Activated naive CD4-positive, alpha-beta T cell treated with anti-CD3 and anti-CD28 coated beads, Interleukin-2, amount 50 U/mL, for 24 hours (primary cell): Measurements from ENCODE around the gene DCUN1D2.

Source experiments
- H3K27ac Mint-ChIP-seq: one replicate; pipeline ENCODE4 v1.8.0; 2021; ENCODE audit warnings: mild to moderate bottlenecking, mixed read lengths
- H3K27me3 Mint-ChIP-seq: one replicate; pipeline ENCODE4 v1.8.0; 2021; ENCODE audit warnings: mixed read lengths
- H3K36me3 Mint-ChIP-seq: one replicate; pipeline ENCODE4 v1.8.0; 2021; ENCODE audit warnings: mixed read lengths
- H3K4me1 Mint-ChIP-seq: one replicate; pipeline ENCODE4 v1.8.0; 2021; ENCODE audit warnings: mixed read lengths
- H3K4me3 Mint-ChIP-seq: one replicate; pipeline ENCODE4 v1.8.0; 2021; ENCODE audit warnings: mild to moderate bottlenecking, mixed read lengths
- H3K9me3 Mint-ChIP-seq: one replicate; pipeline ENCODE4 v1.8.0; 2021; ENCODE audit warnings: mixed read lengths

Gene DCUN1D2

GRCh38 chr13:113410472-113411201 lies 79.9 kb downstream of the DCUN1D2 start:
- no peaks in the 10 kb centered on the region for H3K36me3 Mint-ChIP-seq
- no peak overlapping the region for H3K27ac Mint-ChIP-seq
- H3K9me3 Mint-ChIP-seq, result no peaks in the 10 kb centered on the region
- no peak overlapping the region for H3K4me3 Mint-ChIP-seq
- peaks cover 5% of the 10 kb centered on the region for H3K27me3 Mint-ChIP-seq
- H3K4me1 Mint-ChIP-seq, result no peaks in the 10 kb centered on the region

- Mint-ChIP-seq H3K4me1 (no peaks in the 10 kb centered on the region), H3K36me3 (no peaks in the 10 kb centered on the region), H3K27me3 (peaks cover 5% of the 10 kb centered on the region), H3K27ac (no peak overlapping the region), H3K9me3 (no peaks in the 10 kb centered on the region), H3K4me3 (no peak overlapping the region)
Measured at GRCh38 chr13:113408562-113408961, 81.9 kb downstream of the DCUN1D2 start.

DNA sequence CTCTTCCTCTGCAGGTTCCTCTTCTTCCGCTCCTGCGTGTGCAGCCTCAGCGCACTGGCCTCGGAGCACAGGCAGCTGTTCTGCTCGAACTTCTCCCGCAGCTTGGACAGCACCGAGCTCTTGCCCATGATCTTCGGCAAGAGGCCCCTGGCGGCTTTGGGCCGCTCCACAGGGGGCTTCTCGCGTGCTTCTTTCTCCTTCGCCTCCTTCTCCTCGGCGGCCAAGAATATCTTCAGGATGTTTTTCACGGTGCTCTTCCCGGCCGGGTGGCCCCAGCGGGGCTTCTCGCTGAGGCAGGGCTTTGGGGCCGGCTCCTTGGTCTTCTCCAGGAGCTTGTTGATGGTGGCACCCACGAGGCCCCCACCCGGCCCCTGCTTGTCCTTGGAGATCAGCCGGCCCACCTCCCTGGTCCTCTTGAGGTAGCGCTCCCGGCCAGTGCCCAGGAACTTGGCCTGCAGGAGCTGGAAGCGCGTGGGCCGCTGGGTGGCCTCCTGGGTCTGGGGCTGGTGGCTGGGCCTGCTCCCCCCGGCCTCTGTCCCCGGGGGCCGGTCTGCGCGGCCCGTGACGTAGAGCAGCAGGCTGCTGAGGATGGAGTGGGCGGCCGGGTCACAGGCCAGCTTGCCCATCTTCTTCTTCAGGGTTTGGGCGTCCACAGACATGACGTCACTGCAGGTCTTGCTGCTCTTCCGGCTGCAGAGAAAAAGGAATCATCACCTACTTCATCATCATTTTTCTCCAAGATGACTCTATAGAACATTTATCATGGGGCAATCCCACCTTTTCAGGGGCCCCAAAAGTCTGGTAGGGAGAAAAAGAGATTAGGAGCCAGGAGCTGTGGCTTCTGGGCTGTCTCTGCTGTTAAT lies 82.7 kb downstream of the DCUN1D2 start:
- H3K36me3 Mint-ChIP-seq, result no peaks in the 10 kb centered on the region
- no peaks in the 10 kb centered on the region for H3K9me3 Mint-ChIP-seq
- H3K27ac Mint-ChIP-seq, result no peak overlapping the region
- H3K27me3 Mint-ChIP-seq, result peaks cover 5% of the 10 kb centered on the region
- H3K4me1 Mint-ChIP-seq, result no peaks in the 10 kb centered on the region
- H3K4me3 Mint-ChIP-seq, result no peak overlapping the region

GRCh38 chr13:113407103-113407530 lies 83.4 kb downstream of the DCUN1D2 start:
- Mint-ChIP-seq H3K36me3 (no peaks in the 10 kb centered on the region), H3K27me3 (peaks cover 5% of the 10 kb centered on the region), H3K9me3 (no peaks in the 10 kb centered on the region), H3K4me3 (no peak overlapping the region), H3K27ac (no peak overlapping the region), H3K4me1 (no peaks in the 10 kb centered on the region)

DNA sequence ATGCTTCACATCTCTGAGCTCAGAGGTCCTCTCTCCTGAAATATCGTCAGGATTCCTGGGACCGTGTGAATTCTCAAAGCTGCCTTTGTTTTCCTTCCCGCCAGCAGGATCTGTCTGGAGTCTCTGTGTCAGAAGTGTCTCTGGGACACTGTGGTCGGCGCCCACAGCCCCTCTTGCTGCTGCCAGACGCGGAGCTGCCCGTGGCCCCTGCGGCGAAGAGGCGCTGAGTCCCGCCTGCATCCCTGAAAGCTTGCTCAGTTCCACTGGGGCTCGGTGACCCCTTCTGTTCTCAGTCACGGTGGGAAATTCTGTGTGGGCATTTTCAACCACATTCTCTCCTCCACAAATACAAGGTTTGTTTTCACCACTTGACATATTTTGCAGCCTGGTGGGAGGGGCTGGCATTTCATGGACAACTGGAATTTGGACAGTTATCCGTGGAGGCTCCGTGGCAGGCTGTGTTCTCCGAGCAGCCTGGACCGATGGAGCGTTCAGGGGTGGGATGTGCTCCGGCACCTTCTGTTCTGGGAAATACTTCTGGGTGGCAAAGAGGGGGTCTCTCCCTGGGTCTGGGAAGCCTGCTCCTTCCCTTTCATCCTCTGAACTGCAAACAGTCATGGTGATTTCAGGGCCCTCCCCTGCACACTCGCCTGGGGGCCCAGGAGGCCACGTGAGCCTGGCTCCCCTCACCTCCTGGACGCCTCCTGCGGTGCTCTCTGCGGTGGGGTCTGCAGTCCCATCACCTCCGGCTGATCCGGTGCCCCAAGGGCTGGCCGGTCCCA lies 84.0 kb downstream of the DCUN1D2 start:
- Mint-ChIP-seq H3K27ac (no peak overlapping the region), H3K4me1 (no peaks in the 10 kb centered on the region), H3K27me3 (peaks cover 5% of the 10 kb centered on the region), H3K36me3 (no peaks in the 10 kb centered on the region), H3K4me3 (no peak overlapping the region), H3K9me3 (no peaks in the 10 kb centered on the region)
